Fibroblast of peridontal ligament (primary cell): ENCODE measurements around the gene FAAP20.

Experiments
- DNase-seq: peaks from one replicate; pipeline ENCODE4 v3.0.0-alpha.2; 2010; ENCODE audit errors: extremely low read depth

FAAP20 gene

DNA sequence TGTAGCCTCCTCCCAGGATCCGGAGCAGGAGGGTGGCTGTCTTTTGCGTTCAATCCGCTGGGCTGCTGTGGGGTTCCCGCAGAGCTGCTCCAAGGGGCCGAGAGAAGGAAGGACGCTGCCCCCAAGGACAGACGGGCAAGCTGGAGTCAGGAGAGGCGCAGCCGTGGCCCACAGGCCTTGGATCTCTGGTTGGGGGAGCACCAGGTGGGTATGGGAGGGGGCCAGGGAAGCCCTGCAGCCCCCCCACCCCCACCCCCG lies 17.6 kb upstream of the FAAP20 start:
- DNase-seq = no peak

DNA sequence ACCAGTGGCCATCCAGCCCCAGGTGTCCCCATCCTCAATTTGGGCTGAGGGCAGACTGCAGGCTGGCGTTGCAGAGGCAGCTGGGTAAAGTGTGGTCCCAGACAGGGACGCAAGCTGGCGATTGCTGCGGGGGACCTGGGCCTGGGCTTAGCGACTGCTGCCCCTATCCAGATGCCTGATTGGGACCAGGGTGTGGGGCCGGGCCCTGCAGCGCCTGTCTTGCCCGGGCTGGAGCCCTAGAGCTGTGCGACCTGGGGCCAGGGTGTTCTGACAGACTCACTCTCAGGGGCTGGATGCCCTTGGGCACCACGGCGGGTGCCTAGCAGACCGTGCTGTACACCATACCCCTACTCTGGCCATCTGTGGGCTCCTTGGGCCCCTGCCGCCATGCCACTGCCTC lies 16.2 kb upstream of the FAAP20 start:
- no peak for DNase-seq

DNA sequence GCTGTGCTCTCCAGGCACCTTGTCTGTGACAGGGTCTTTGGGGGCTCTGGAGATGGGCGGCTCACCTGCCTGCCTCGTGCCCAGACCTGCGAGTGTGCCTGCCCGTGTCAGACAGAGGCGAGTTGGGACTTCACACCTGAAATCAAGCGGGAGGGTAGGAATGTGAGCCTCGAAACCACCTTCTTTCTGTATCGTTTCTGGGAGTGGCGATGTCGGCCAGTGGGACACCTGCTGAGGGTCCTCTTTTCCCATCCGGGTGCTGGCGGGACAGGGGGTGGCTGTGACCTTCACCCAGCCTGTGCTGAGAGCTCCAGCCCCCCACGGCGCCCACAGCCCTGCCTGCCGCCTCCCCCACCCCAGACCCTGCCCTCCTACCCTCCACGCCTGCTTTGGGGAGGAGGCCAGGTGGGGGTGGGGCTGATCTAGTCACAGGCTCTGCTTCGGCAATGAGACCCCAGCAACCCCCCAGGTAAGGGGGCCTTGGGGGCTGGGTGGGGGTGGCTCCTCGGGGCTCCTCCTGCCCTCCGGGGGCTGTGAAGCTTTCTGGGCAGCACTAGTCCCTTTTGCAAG lies 15.6 kb upstream of the FAAP20 start:
- no peak for DNase-seq

DNA sequence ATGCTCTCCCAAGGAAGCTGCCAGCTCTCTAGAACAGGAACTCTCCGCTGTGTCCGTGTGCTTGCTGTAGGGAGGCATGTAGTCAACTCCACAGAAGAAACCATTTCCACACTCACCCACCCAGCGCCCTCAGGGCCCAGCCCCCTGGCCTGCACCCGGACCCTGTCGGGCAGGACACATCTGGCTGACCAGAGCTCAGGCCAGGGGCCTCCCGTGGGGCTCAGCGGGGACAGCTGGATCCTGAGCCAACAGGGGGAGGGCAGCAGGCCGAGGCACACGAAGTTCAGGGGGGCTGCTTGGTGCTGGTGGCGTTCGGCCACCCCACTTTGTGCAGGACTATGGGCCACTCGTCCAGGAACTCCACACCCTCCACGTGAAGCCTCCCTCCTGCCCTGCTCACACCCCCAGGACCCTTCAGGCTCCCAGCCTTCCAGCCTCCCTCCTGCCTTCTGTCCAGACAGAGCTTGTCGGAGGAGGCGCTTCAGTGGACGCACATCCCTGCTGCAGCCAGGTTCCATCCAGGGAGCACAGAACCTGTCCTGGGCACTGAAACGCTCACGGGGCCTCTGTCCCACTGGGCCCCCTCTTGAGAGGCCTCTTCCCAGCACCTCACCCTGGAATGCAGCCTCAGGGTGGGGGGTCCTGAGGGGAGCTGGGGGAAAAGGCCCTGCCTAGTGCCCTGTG lies 15.0 kb upstream of the FAAP20 start:
- DNase-seq = no peak

DNA sequence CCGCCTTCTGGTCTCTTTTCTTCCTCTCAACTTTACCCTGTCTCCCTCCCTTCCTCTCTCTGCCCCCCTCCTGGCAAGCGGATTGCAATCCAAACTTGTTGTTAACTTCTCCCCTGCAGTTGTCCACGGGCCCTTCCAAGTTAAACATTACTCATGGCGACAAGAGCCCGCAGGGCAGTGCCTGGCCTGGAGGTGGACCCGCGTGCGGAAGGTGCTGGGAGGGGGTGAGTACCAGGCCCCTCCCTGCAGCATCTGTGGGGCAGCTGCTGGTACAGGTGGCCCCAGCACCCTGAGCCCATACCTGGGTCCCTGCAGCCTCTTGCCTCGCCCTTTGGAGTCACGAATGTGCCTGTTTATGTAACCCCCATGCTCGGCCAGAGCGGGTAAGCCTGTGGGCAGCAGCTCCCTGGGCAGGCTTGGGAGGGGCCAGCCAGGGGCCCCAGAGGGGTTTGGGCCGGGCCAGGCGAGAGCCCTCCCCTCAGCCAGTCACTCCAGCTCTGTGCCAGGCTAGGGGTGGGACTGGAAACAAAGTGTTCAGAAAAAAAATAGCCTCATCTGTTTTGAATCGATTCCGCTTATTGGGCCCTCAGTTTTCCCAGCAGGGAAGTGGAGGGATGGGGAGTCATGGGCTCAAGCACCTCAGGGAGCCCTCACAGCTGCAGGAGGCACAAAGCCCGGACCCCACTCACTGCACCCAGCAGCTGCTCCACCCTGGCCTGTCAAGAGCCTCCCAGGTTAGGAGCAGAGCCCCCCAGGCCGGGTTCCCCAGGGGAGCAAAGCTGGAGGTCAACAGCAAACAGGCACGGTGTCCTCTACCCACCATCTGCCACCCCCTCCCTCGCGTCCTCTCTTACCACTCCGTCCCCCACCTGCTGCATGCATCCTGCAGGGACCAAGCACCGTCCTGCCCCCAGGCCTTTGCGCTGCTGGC lies 14.0 kb upstream of the FAAP20 start:
- DNase-seq = peak; percentile 85

DNA sequence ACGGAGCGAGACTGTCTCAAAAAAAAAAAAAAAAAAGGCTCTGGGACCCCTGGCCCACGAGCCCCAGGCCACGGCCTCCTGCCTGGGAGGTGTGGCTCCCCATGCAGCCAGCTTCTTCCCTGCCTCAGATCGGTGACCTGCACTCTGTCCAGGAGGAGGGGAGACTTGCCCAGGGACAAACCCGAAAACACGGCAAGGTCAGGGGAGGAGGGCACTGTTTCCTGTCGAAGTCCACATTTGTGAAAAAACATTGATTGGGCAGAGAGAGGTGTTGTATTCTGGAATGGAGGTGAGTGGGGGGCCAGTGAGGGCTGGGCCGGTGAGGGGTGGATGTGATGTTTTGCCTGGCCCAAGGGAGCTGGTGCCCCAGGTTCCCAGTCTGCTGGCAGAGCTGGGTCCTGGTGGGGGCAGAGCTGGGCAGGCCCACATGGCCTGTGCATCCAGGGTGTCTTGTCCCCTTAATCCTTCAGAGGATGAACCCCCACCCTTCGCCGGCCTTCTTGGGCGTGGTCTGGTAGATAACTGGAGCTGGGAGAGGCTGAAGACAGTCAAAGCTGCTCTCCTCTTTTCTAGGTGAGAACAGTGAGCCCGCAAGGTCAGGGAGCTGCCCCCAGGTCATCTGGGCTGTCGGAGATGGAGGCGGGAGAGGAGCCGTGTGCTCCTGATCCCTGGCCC lies 12.4 kb upstream of the FAAP20 start:
- DNase-seq = no peak

DNA sequence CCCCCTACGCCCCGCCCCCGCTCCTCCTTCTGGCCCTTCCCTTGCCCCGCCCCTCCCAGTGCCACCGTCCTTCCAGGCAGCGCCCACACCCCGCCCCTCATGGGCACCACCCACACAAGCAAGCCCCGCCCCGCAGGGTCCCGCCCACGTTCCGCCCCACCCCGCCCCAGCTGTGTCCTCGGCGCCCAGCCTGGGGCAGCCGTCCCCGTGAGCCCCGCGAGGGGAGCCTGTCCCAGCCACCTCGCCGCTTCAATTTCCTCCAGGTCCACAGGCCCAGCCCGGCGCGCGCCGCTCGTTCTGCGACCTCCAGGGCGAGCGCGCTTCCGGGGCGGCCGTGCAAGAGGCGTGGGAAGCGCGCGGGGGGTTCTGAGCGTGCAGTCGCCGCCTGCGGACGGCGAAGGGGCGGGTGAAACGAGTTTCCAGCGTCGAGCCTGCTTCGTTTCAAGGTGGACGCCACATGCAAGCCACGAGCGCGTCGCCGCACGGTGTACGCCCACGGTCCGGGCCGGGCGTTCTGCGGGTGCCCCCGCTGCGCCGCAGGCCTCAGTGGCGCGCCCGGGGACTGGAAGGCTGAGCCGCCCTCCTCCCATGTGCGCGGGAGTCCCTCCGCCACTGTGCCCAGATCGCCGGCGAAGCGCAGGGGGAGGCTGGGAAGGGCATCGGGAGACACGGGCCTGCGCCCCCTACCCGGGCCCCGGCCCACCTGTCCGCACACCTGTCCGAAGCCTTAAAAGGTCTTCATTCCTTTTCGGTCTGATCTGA lies 10.8 kb upstream of the FAAP20 start:
- DNase-seq = peak; percentile 89

DNA sequence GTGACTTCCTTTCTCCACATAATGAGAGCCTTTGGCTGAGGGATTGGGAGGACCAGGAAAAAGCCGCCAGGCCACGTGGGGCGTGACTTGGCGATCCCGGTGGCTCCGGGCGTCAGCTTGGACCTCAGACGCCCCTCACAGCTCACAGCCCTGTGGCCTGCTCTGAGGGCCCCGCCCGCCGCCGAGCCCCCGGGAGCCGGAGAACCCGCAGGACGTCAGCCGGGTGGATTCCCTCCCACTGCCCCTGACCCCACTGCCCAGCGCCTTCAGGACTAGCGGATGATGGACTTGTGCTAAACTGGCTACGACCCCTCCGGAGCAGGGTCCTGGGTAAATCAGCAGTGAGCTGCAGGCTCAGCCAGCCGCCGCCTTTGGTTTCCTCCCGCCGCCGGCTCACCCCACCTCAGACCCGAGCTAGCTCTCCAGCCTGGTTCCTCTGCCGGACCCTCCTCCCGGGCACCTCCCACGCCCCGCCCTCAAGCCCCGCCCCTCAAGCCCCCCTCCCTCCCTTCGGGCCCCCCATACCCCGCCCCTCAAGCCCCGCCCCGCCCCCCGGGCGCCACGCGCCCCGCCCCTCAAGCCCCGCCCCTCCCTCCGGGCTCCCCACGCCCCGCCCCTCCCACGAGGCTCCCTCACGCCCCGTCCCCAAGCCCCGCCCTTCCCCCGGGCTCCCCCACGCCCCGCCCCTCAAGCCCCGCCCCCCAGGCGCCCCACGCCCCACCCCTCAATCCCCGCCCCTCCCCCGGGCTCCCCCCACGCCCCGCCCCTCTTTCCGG lies 10.0 kb upstream of the FAAP20 start:
- peak; percentile 42 for DNase-seq

DNA sequence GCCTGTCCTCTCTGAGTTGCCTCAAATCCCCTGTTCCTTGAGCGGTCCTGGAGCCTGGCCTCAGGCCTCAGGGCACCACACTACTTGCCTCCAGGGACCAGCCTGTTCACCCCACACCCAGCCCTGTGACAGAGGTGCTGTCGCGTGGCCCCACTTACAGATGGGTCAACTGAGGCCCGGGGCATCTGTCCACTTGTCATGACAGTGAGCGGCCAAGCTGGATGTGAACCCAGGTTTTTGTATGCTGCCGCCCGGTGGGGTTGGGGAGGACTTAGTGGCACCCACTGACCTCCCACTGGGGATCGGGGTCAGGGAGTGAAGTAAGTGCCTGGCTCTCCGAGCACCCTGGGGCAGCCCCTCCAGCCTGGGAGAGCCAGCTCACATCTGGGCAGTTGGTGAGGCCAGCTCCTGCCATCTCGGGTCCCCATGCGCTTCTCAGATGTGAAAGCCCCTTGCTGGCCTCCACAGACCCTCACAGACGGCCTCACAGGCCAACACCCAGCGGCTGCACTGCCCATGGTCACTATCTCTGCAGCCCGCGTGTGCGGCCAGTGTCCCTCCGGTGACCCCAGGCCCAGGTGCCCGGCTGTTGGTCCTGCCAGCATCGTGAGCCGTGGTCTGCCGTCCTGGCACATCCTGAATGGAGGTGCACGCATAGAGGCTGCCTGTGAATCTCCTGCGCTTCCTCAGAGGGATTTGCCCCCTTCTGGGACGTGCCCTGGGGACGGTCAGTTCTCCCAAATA lies 9.3 kb upstream of the FAAP20 start:
- no peak for DNase-seq

DNA sequence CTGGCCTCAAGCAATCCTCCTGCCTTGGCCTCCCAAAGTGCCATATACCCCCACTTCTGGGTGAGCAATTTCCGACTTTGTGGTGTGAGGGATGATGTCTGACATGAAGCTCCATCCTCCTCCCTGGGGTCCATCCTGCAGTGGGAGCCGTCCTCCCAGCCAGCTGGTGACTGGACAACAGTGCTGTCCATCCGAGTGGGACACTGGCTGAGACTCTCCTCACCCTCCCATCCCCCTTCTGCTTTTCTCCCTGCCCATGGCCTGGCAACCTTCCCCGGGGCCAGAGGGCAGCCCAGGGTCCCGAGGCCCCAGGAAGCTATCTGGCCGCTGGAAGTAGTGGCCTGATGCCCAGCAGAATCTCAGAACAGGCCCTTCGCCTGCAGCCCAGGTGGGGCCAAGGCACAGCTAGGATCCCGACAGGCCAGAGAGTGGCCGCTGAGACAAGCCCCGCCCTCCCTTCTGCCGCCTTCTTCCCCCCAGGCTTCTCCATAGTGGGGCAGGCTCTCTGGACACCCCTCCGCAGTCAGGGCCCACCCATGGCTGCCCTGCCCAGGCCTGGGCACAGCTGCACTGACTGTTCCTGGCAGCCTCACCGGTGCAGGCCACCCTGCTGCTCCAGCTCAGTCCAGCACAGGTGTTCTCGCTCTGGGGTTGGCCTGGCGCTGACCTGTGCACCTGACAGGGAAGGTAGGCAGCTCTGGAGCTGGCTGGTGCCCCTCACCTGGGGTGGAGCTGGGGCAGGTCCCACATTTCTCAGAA lies 8.4 kb upstream of the FAAP20 start:
- no peak for DNase-seq

DNA sequence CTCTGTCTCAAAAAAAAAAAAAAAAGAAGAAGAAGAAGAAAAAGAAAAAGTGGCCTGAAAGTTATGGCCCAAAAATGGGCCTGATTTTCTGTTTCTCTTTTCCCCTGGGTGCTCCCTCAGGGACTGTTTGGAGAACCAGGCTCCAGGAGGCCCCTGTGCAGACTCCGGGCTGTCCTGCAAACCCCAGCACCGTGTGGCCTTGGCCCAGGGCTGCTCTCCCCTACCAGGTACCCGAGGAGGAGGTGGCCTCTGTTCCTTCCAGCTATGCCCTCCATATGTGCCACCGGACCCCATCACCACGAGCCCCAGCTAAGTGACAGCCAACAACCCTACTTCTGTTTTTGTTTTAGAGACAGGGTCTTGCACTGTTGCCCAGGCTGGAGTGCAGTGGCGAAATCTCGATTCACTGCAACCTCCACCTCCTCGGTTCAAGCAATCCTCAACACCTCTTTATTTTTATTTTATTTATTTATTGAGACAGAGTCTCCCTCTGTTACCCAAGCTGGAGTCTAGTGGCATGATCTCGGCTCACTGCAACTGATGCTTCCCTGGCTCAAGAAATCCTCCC lies 7.5 kb upstream of the FAAP20 start:
- no peak for DNase-seq

DNA sequence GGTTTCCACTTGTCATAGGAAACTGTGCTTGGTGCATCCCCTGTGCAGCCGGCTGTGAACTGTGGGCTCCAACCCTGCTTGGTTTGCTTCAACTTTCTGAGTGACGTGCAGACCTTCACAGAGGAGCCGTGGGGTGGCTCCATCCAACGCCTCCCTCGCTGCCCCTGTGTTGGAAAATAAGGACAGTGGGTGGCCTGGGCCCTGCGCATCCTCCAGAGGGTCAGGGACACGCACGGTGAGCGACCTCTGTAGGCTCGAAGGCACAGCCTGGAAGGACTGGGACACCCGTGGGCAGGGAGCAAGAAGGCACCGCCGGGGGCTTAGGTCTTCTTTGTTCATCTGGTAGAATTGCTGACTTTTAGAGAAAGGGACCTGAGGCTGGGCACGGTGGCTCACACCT lies 6.5 kb upstream of the FAAP20 start:
- DNase-seq = no peak

DNA sequence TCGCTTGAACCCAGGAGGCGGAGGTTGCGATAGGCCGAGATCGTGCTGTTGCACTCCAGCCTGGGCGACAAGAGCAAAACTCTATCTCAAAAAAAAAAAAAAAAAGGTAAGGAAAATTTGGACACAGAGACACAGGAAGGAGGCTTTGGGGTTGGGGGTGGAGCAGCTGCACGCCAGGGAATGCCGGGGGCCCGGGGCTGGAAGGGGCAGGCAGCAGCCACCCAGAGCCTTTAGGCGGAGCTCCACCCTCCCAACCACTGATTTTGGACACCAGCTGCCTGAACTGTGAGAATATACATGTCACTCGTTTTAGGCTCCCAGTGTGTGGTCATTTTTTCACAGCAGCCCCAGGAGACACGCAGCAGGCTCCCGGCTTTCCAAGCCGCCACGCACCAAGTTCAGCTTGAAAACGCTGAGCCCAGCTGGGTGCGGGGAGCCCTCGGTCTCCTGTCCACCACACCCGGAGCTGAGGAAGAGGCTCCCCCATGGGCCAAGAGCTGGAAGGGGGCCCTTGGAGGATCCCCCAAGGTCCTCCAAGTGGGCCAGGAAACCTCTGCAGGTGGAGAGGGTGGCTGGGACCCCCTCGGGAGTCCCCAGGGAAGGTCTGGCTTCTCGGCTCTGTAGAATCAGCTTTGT lies 5.9 kb upstream of the FAAP20 start:
- no peak for DNase-seq

DNA sequence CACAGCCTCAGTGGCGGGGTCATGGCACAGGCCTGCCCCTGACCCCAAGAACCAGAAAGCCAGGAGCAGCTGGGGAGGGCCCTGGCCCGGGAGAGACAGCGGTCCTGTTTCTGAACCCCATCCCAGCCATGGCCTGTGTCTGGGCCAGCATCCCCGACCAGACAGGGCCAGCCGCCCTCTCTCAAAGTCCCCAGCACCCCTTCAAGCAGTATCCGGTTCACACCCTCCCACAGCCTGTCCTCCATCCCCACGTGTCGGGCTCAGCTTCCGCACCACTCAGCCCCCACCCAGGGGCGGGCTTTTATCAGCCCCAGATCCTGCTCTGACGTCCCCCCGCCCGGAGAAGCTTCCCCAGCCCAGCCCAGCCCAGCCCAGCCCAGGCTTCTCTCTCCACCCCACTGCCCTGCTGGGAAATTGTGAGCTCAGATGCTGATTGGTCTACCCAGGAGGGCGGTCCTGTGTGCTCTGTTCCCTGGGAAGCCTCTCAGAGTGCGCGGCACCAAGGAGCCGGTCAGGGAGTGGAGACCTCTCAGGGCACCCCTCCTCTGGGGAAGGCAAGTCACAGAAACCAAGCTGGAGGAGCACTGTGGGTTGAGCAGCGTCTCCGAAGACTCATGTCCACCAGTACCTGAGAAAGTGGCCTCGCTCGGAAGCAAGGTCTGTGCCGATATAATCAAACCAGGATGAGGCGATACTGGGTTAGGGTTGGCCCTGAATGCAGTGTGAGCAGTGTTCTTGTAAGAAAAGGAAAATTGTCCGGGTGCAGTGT lies 4.7 kb upstream of the FAAP20 start:
- peak; percentile 84 for DNase-seq

DNA sequence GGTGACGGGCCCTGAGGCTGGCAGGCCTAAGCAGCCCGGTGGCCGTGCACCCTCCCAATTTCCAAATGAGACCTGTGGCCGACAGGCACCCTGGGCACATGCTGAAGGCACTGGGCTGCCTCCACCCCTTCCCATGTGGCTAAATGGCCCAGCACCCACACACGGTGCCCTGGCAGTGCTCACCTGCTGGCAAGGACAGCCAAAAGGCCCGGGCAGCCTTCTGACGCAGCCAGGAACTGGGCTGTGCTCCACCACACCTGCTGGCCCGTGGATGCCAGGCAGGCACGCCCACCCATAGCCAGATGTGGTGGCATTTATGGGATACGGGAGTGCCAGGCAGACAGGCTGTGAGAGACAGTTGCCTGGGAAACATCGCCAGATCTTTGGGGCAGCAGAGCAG lies 4.0 kb upstream of the FAAP20 start:
- no peak for DNase-seq

DNA sequence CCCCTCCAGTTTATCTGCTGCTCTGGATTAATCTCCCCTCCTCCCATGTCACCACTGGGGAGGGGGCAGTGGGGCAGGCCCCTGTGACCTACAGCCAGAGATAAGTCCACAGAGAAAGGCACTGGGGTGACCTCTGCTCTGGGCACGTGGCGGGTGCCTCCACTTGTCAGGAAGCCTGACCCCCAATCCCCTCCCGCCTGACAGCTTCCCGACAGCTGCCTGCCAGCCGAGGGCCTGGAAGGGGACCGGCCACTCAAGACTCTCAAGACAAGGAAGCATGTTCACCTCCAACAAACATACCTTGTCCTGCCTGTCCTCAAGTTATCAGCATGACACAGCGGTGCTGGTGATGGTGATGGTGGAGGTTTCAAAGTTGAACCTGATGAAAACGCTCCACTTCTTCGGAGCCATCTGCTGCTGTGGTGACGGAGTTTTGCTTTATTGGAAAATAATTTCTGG lies 3.2 kb upstream of the FAAP20 start:
- no peak for DNase-seq

DNA sequence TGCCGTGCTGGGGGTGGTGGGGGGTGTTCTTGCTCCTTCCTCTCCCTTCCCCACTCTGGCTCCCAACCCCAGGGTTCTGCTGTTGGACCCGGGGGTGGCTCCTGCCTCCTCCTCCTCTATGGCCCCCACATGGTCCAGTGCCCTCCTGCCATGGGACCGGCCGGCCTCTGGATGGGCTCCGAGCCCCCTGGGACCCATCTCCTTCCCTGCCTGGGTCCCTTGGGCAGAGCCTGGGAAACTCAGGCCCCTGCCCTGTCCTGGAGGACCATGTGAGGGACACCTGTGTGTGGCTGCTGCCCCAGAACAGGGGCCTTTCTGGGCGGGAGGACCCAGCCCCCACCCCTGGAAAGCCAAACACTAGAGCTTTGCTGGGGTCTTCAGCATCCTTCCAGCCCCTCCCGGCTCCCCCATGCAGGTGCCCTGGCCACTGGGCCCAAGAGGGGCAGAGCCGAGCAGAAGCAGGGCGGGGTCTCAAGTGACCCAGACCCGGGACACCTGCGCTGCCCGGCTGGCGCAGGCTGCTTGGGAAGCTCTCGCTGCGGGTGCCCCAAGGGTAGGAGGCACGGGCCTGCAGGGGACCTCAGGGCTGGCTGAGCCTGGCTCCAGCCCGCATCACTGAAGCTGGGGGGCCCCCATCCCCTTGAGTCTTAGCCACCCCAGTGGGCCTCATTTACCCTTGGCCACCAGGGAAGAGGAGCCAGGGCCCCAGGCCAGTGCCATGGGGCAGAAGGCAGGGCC lies 2.5 kb upstream of the FAAP20 start:
- no peak for DNase-seq
